Fibroblast of lung (primary cell): ENCODE data around the gene ADAM29. TPM values are rescaled to one million over a fixed set of nuclear protein-coding genes. Genes with fewer than 3 reads are reported as not detected.

Experiments used
- DNase-seq, 2 donors: peaks; one replicate each; pipeline versions ENCODE4 v3.0.0 to v3.0.0-alpha.2; 2010; ENCODE audit warnings: low read depth in 2 of 2
- H2AFZ ChIP-seq: 2 replicates; pipeline ENCODE4 v1.5.1; 2012; ENCODE audit warnings: low read length, control low read depth, inconsistent platforms
- H3K27ac ChIP-seq: 2 replicates; pipeline ENCODE4 v1.5.1; 2011; ENCODE audit warnings: low read length, control low read depth; ENCODE audit not compliant: insufficient read depth
- H3K27me3 ChIP-seq: 2 replicates; pipeline ENCODE4 v1.5.1; 2011; ENCODE audit warnings: mild to moderate bottlenecking, low read length; ENCODE audit not compliant: control insufficient read depth, insufficient read depth
- H3K36me3 ChIP-seq: 2 replicates; pipeline ENCODE4 v1.5.1; 2011; ENCODE audit warnings: low read length; ENCODE audit not compliant: control insufficient read depth, insufficient read depth
- H3K4me1 ChIP-seq: 2 replicates; pipeline ENCODE4 v1.5.1; 2011; ENCODE audit warnings: low read length; ENCODE audit not compliant: control insufficient read depth, insufficient read depth; ENCODE audit errors: extremely low read depth
- H3K4me2 ChIP-seq: 2 replicates; pipeline ENCODE4 v1.5.1; 2011; ENCODE audit warnings: low read length, control low read depth; ENCODE audit not compliant: insufficient read depth; ENCODE audit errors: extremely low read depth
- H3K4me3 ChIP-seq, 4 experiments: fragments of 200-600 bp in 1 of 4; sonication (generic) in 1 of 4; replicated peaks in 1 of 4; 2 replicates each; pipeline ENCODE4 v1.5.1; 2011 to 2016; ENCODE audit warnings: low read length in 4 of 4, low read depth in 3 of 4, mild to moderate bottlenecking in 3 of 4, control low read depth in 2 of 4, inconsistent platforms in 1 of 4, mixed read lengths in 1 of 4; ENCODE audit not compliant: insufficient read depth in 1 of 4; ENCODE audit errors: control extremely low read depth in 1 of 4
- H3K79me2 ChIP-seq: 2 replicates; pipeline ENCODE4 v1.5.1; 2012; ENCODE audit warnings: mild to moderate bottlenecking, low read length, inconsistent platforms; ENCODE audit not compliant: control insufficient read depth, insufficient read depth
- H3K9ac ChIP-seq: 2 replicates; pipeline ENCODE4 v1.5.1; 2011; ENCODE audit warnings: mild to moderate bottlenecking, low read length, control low read depth; ENCODE audit not compliant: insufficient read depth
- H3K9me3 ChIP-seq: 2 replicates; pipeline ENCODE4 v1.5.1; 2012; ENCODE audit warnings: low read depth, low read length; ENCODE audit not compliant: control insufficient read depth, insufficient read depth
- H4K20me1 ChIP-seq: 2 replicates; pipeline ENCODE4 v1.5.1; 2011; ENCODE audit warnings: low read length; ENCODE audit not compliant: control insufficient read depth, insufficient read depth; ENCODE audit errors: extremely low read depth
- EZH2 ChIP-seq: IDR thresholded peaks from 2 replicates; pipeline ENCODE4 v1.5.1; 2012; ENCODE audit warnings: low read length, control low read depth, mild to moderate bottlenecking; ENCODE audit errors: missing control alignments
- polyA plus RNA-seq, 2 donors: library from polyadenylated mRNA; depleted of rRNA in 1 of 2; stranded (reverse) in 1 of 2; unstranded in 1 of 2; fragments of >200 nt; gene quantifications; 2 replicates each; pipeline ENCODE4 v1.2.1, GENCODE V29; 2011 to 2012; ENCODE audit warnings: missing spikeins in 1 of 2
- total RNA-seq: library from RNA; depleted of rRNA; stranded (reverse); fragments of >200 nt; gene quantifications from 2 replicates; pipeline ENCODE4 v1.2.1, GENCODE V29; 2014
- TF ChIP-seq, protein P1 (sequence below), 2 donors: IDR thresholded peaks in 1 of 2; conservative IDR thresholded peaks in 1 of 2; 1 replicate in 1 of 2; 2 replicates in 1 of 2; pipeline ENCODE4 v1.5.1; 2011 to 2012; ENCODE audit warnings: low read length in 2 of 2, control low read depth in 1 of 2, inconsistent platforms in 1 of 2, low read depth in 1 of 2, mild to moderate bottlenecking in 1 of 2

ADAM29 gene
- total and polyA plus RNA-seq, 2 donors (not counting 1 experiment from before 2014, with no cell fraction given): not detected

GRCh38 chr4:174989791-174990190, 71.6 kb downstream of the ADAM29 start:
- no peaks in the 10 kb centered on the region for H3K36me3 ChIP-seq
- no peaks in the 10 kb centered on the region for H3K9me3 ChIP-seq
- no peak overlapping the region for H2AFZ ChIP-seq
- no peaks in the 10 kb centered on the region for H3K4me1 ChIP-seq
- H3K79me2 ChIP-seq: no peaks in the 10 kb centered on the region
- no peak overlapping the region for H3K4me2 ChIP-seq
- no peaks in the 10 kb centered on the region for H3K27me3 ChIP-seq
- H3K4me3 ChIP-seq: no peak overlapping the region
- H4K20me1 ChIP-seq: no peaks in the 10 kb centered on the region
- no peak overlapping the region for H3K9ac ChIP-seq
- DNase-seq: no peak
- no peak for TF ChIP-seq EZH2
- TF ChIP-seq, protein P1, sequence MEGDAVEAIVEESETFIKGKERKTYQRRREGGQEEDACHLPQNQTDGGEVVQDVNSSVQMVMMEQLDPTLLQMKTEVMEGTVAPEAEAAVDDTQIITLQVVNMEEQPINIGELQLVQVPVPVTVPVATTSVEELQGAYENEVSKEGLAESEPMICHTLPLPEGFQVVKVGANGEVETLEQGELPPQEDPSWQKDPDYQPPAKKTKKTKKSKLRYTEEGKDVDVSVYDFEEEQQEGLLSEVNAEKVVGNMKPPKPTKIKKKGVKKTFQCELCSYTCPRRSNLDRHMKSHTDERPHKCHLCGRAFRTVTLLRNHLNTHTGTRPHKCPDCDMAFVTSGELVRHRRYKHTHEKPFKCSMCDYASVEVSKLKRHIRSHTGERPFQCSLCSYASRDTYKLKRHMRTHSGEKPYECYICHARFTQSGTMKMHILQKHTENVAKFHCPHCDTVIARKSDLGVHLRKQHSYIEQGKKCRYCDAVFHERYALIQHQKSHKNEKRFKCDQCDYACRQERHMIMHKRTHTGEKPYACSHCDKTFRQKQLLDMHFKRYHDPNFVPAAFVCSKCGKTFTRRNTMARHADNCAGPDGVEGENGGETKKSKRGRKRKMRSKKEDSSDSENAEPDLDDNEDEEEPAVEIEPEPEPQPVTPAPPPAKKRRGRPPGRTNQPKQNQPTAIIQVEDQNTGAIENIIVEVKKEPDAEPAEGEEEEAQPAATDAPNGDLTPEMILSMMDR (conservative IDR thresholded peaks at IDR 0.05 in 1 of 2, IDR thresholded peaks at IDR 0.05 in 1 of 2; ENCODE audit: low read depth in 1 of 2, low read length in 2 of 2): no peak
- H3K27ac ChIP-seq: no peak overlapping the region

- Histone ChIP-seq H3K27me3 (no peaks in the 10 kb centered on the region), H2AFZ (no peak overlapping the region), H3K4me1 (no peaks in the 10 kb centered on the region), H3K4me3 (no peak overlapping the region), H3K4me2 (no peak overlapping the region), H3K36me3 (no peaks in the 10 kb centered on the region), H4K20me1 (no peaks in the 10 kb centered on the region), H3K79me2 (no peaks in the 10 kb centered on the region), H3K9me3 (no peaks in the 10 kb centered on the region), H3K27ac (no peak overlapping the region), H3K9ac (no peak overlapping the region)
- no peak for DNase-seq
- TF ChIP-seq, protein P1 (conservative IDR thresholded peaks at IDR 0.05 in 1 of 2, IDR thresholded peaks at IDR 0.05 in 1 of 2; ENCODE audit: low read depth in 1 of 2, low read length in 2 of 2): no peak
- no peak for TF ChIP-seq EZH2
Measured at GRCh38 chr4:174993916-174994315, 75.8 kb downstream of the ADAM29 start.

- no peak overlapping the region for H2AFZ ChIP-seq
- H3K4me2 ChIP-seq: no peak overlapping the region
- H3K27ac ChIP-seq: no peak overlapping the region
- TF ChIP-seq, protein P1 (conservative IDR thresholded peaks at IDR 0.05 in 1 of 2, IDR thresholded peaks at IDR 0.05 in 1 of 2; ENCODE audit: low read depth in 1 of 2, low read length in 2 of 2): no peak
- TF ChIP-seq EZH2: no peak
- H3K9ac ChIP-seq: no peak overlapping the region
- no peaks in the 10 kb centered on the region for H3K27me3 ChIP-seq
- no peaks in the 10 kb centered on the region for H3K36me3 ChIP-seq
- no peaks in the 10 kb centered on the region for H3K79me2 ChIP-seq
- H3K4me3 ChIP-seq: no peak overlapping the region
- H3K4me1 ChIP-seq: no peaks in the 10 kb centered on the region
- H3K9me3 ChIP-seq: no peaks in the 10 kb centered on the region
- no peaks in the 10 kb centered on the region for H4K20me1 ChIP-seq
- no peak for DNase-seq
Measured at GRCh38 chr4:174996079-174996478, 77.9 kb downstream of the ADAM29 start.
